HUES6 (cell line): ENCODE results near the gene HELZ.

ENCODE experiments used
- H3K27ac ChIP-seq: 2 replicates; pipeline ENCODE4 v1.7.0; 2013; ENCODE audit warnings: low read depth, mild to moderate bottlenecking, low read length, inconsistent platforms
- H3K27me3 ChIP-seq: 2 replicates; pipeline ENCODE4 v1.6.1; 2013; ENCODE audit warnings: low read length; ENCODE audit not compliant: control insufficient read depth, insufficient read depth
- H3K36me3 ChIP-seq: 2 replicates; pipeline ENCODE4 v1.6.1; 2013; ENCODE audit warnings: low read length; ENCODE audit not compliant: control insufficient read depth, insufficient read depth
- H3K4me1 ChIP-seq: 2 replicates; pipeline ENCODE4 v1.6.1; 2013; ENCODE audit warnings: low read length; ENCODE audit not compliant: control insufficient read depth, insufficient read depth
- H3K4me3 ChIP-seq: 2 replicates; pipeline ENCODE4 v1.5.1; 2013; ENCODE audit warnings: low read depth, low read length
- H3K9ac ChIP-seq: one replicate; pipeline ENCODE4 v1.6.1; 2013; ENCODE audit warnings: mild to moderate bottlenecking, low read length
- H3K9me3 ChIP-seq: 2 replicates; pipeline ENCODE4 v1.6.1; 2013; ENCODE audit warnings: low read depth, low read length; ENCODE audit not compliant: control insufficient read depth, insufficient read depth

HELZ gene

GRCh38 chr17:67139289-67139688, 105.7 kb downstream of the HELZ start:
- Histone ChIP-seq H3K27ac (no peak overlapping the region), H3K9me3 (no peaks in the 10 kb centered on the region), H3K4me1 (no peaks in the 10 kb centered on the region), H3K27me3 (no peaks in the 10 kb centered on the region), H3K9ac (no peak overlapping the region), H3K4me3 (no peak overlapping the region), H3K36me3 (peaks cover 32% of the 10 kb centered on the region)

GRCh38 chr17:67138392-67138791, 106.6 kb downstream of the HELZ start:
- no peaks in the 10 kb centered on the region for H3K9me3 ChIP-seq
- no peak overlapping the region for H3K9ac ChIP-seq
- no peaks in the 10 kb centered on the region for H3K27me3 ChIP-seq
- no peak overlapping the region for H3K4me3 ChIP-seq
- no peaks in the 10 kb centered on the region for H3K4me1 ChIP-seq
- no peak overlapping the region for H3K27ac ChIP-seq
- H3K36me3 ChIP-seq: peaks cover 29% of the 10 kb centered on the region

- Histone ChIP-seq H3K27me3 (no peaks in the 10 kb centered on the region), H3K36me3 (peaks cover 29% of the 10 kb centered on the region), H3K27ac (no peak overlapping the region), H3K4me3 (no peak overlapping the region), H3K4me1 (no peaks in the 10 kb centered on the region), H3K9ac (no peak overlapping the region), H3K9me3 (no peaks in the 10 kb centered on the region)
These were observed 107.1 kb downstream of the HELZ start for GRCh38 chr17:67137860-67138259.

GRCh38 chr17:67137026-67137370, 108.0 kb downstream of the HELZ start:
- peaks cover 26% of the 10 kb centered on the region for H3K36me3 ChIP-seq
- H3K27me3 ChIP-seq: no peaks in the 10 kb centered on the region
- H3K4me1 ChIP-seq: no peaks in the 10 kb centered on the region
- H3K9ac ChIP-seq: no peak overlapping the region
- H3K27ac ChIP-seq: no peak overlapping the region
- H3K9me3 ChIP-seq: no peaks in the 10 kb centered on the region
- no peak overlapping the region for H3K4me3 ChIP-seq

- Histone ChIP-seq H3K27ac (no peak overlapping the region), H3K4me3 (no peak overlapping the region), H3K9me3 (no peaks in the 10 kb centered on the region), H3K9ac (no peak overlapping the region), H3K4me1 (no peaks in the 10 kb centered on the region), H3K27me3 (no peaks in the 10 kb centered on the region), H3K36me3 (peaks cover 26% of the 10 kb centered on the region)
These were observed 108.6 kb downstream of the HELZ start for GRCh38 chr17:67136191-67137025.

- H3K27ac ChIP-seq: no peak overlapping the region
- H3K9ac ChIP-seq: no peak overlapping the region
- no peaks in the 10 kb centered on the region for H3K9me3 ChIP-seq
- H3K4me3 ChIP-seq: no peak overlapping the region
- H3K27me3 ChIP-seq: no peaks in the 10 kb centered on the region
- no peaks in the 10 kb centered on the region for H3K4me1 ChIP-seq
- peaks cover 28% of the 10 kb centered on the region for H3K36me3 ChIP-seq
These were observed 111.8 kb downstream of the HELZ start for GRCh38 chr17:67133161-67133560.

GRCh38 chr17:67132366-67132765, 112.6 kb downstream of the HELZ start:
- Histone ChIP-seq H3K4me1 (no peaks in the 10 kb centered on the region), H3K9me3 (no peaks in the 10 kb centered on the region), H3K27ac (no peak overlapping the region), H3K4me3 (no peak overlapping the region), H3K36me3 (peaks cover 27% of the 10 kb centered on the region), H3K27me3 (no peaks in the 10 kb centered on the region), H3K9ac (no peak overlapping the region)

GRCh38 chr17:67130768-67131167, 114.2 kb downstream of the HELZ start:
- Histone ChIP-seq H3K36me3 (peaks cover 18% of the 10 kb centered on the region; the same call in 1 of the 2 replicates), H3K4me3 (no peak overlapping the region)

GRCh38 chr17:67129283-67129682, 115.7 kb downstream of the HELZ start:
- Histone ChIP-seq H3K36me3 (peaks cover 13% of the 10 kb centered on the region), H3K27ac (no peak overlapping the region)

More at GRCh38 chr17:67130768-67131167, 114.2 kb downstream of the HELZ start:
- Histone ChIP-seq H3K4me1 (no peaks in the 10 kb centered on the region), H3K9ac (no peak overlapping the region), H3K27ac (no peak overlapping the region), H3K27me3 (no peaks in the 10 kb centered on the region), H3K9me3 (no peaks in the 10 kb centered on the region)

GRCh38 chr17:67128700-67129099, 116.3 kb downstream of the HELZ start:
- peaks cover 15% of the 10 kb centered on the region for H3K36me3 ChIP-seq

More at GRCh38 chr17:67129283-67129682, 115.7 kb downstream of the HELZ start:
- Histone ChIP-seq H3K9ac (no peak overlapping the region), H3K4me1 (no peaks in the 10 kb centered on the region), H3K9me3 (no peaks in the 10 kb centered on the region), H3K4me3 (no peak overlapping the region), H3K27me3 (no peaks in the 10 kb centered on the region)

GRCh38 chr17:67127925-67128324, 117.1 kb downstream of the HELZ start:
- Histone ChIP-seq H3K9ac (no peak overlapping the region), H3K36me3 (peaks cover 16% of the 10 kb centered on the region), H3K27me3 (no peaks in the 10 kb centered on the region), H3K4me3 (no peak overlapping the region), H3K4me1 (no peaks in the 10 kb centered on the region), H3K27ac (no peak overlapping the region), H3K9me3 (no peaks in the 10 kb centered on the region)

More at GRCh38 chr17:67128700-67129099, 116.3 kb downstream of the HELZ start:
- H3K27me3 ChIP-seq: no peaks in the 10 kb centered on the region
- H3K4me3 ChIP-seq: no peak overlapping the region
- H3K4me1 ChIP-seq: no peaks in the 10 kb centered on the region
- no peak overlapping the region for H3K27ac ChIP-seq
- H3K9me3 ChIP-seq: no peaks in the 10 kb centered on the region
- H3K9ac ChIP-seq: no peak overlapping the region
